Tibial nerve (tissue), 4 donors: ENCODE data around the gene CCDC171. TPM values are rescaled to one million over a fixed set of nuclear protein-coding genes. Genes with fewer than 3 reads are reported as not detected.

Source experiments
- DNase-seq, 2 donors: peaks; one replicate each; pipeline ENCODE4 v3.0.0-alpha.2; 2019; ENCODE audit warnings: low spot score in 2 of 2
- H3K27ac ChIP-seq, 4 donors: fragments of 200-600 bp; sonication (generic) in 3 of 4; one replicate each; pipeline ENCODE4 v1.5.1; 2017 to 2019; ENCODE audit warnings: mild to moderate bottlenecking in 1 of 4
- H3K27me3 ChIP-seq, 2 donors: fragments of 200-600 bp; sonication (generic) in 1 of 2; one replicate each; pipeline versions ENCODE4 v1.5.1 to v1.6.0; 2017 to 2019
- H3K36me3 ChIP-seq, 3 donors: fragments of 200-600 bp; sonication (generic); one replicate each; pipeline ENCODE4 v1.5.1; 2018 to 2019
- H3K4me1 ChIP-seq, 4 donors: fragments of 200-600 bp; sonication (generic) in 3 of 4; one replicate each; pipeline ENCODE4 v1.5.1; 2017 to 2019
- H3K4me3 ChIP-seq, 4 donors: fragments of 200-600 bp; sonication (generic) in 3 of 4; one replicate each; pipeline ENCODE4 v1.5.1; 2017 to 2019; ENCODE audit warnings: mild to moderate bottlenecking in 1 of 4, moderate library complexity in 1 of 4
- H3K9me3 ChIP-seq, 4 donors: fragments of 200-600 bp; sonication (generic) in 3 of 4; one replicate each; pipeline ENCODE4 v1.5.1; 2017 to 2019
- EP300 ChIP-seq, 2 donors: sonication (generic); formaldehyde crosslinking; IDR thresholded peaks; one replicate each; pipeline ENCODE4 v1.6.1; 2017; ENCODE audit warnings: antibody characterized with exemption in 2 of 2, mild to moderate bottlenecking in 1 of 2
- POLR2A ChIP-seq, 2 donors: fragments of 450-650 bp; IDR thresholded peaks; one replicate each; pipeline ENCODE4 v1.6.1; 2017; ENCODE audit warnings: antibody characterized with exemption in 2 of 2, mild to moderate bottlenecking in 2 of 2, moderate library complexity in 2 of 2
- WGBS, 2 donors: methylation state at CpG; one replicate each; pipeline ENCODE4 v1.1.5; 2018; 5-methylcytosine and 5-hydroxymethylcytosine counted together
- total RNA-seq, 4 donors: library from RNA; depleted of rRNA; stranded (reverse); fragments of >200 nt; gene quantifications; one replicate each; pipeline ENCODE4 v1.1.0, GENCODE V29; 2016
- TF ChIP-seq, protein P1 (sequence below), 5 experiments: fragments of 200-600 bp in 3 of 5; fragments of 450-650 bp in 2 of 5; sonication (generic) in 3 of 5; IDR thresholded peaks; one replicate each; pipeline ENCODE4 v1.5.1; 2016 to 2019; ENCODE audit warnings: antibody characterized with exemption in 5 of 5, mild to moderate bottlenecking in 3 of 5, moderate library complexity in 2 of 5

The CCDC171 gene
- total RNA-seq, 4 donors from 2014 or later, result 4.7 to 18.8 (median 7.9) TPM

DNA sequence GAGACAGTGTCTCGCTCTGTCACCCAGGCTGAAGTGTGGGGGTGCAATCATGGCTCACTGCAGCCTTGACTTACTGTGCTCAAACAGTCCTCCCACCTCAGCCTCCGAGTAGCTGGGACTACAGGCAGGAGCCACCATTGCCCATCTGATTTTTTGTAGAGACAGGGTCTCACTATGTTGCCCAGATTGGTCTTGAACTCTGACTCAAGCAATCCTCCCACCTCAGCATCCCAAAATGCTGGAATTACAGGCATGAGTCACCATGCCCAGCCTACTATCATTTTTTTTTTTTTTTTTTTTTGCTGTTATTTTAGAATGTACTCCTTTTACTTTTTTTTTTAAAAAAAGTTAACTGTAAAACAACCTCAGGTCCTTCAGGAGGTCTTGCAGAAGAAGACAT, 449.0 kb downstream of the CCDC171 start:
- TF ChIP-seq EP300 (IDR thresholded peaks at IDR 0.05) (no peak), POLR2A (IDR thresholded peaks at IDR 0.05) (no peak)
- TF ChIP-seq, protein P1, sequence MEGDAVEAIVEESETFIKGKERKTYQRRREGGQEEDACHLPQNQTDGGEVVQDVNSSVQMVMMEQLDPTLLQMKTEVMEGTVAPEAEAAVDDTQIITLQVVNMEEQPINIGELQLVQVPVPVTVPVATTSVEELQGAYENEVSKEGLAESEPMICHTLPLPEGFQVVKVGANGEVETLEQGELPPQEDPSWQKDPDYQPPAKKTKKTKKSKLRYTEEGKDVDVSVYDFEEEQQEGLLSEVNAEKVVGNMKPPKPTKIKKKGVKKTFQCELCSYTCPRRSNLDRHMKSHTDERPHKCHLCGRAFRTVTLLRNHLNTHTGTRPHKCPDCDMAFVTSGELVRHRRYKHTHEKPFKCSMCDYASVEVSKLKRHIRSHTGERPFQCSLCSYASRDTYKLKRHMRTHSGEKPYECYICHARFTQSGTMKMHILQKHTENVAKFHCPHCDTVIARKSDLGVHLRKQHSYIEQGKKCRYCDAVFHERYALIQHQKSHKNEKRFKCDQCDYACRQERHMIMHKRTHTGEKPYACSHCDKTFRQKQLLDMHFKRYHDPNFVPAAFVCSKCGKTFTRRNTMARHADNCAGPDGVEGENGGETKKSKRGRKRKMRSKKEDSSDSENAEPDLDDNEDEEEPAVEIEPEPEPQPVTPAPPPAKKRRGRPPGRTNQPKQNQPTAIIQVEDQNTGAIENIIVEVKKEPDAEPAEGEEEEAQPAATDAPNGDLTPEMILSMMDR (IDR thresholded peaks at IDR 0.05), result no peak
- Histone ChIP-seq H3K27ac (no peak overlapping the region), H3K27me3 (no peaks in the 10 kb centered on the region), H3K36me3 (no peaks in the 10 kb centered on the region), H3K4me3 (no peak overlapping the region), H3K4me1 (no peaks in the 10 kb centered on the region), H3K9me3 (no peaks in the 10 kb centered on the region)
- 93 to 95% methylated on average over 2 of the region's 2 CpGs for WGBS, 2 donors
- DNase-seq, result no peak

DNA sequence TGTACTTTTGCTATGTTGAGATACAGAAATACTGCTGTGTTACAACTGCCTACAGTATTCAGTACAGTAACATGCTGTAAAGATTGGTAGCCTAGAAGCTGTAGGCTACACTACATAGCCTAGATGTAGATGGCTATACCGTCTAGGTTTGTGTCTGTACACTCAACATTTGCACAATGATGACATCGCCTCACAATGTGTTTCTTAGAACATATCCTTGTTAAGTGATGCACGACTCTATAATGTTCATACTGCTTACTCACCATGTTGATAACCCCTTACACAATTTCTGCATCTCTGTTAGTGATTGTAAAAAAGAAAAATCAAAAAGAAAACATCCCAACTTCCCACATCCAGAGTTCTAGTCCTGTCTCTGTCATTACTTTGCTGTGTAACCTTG, 450.0 kb downstream of the CCDC171 start:
- Histone ChIP-seq H3K4me1 (no peaks in the 10 kb centered on the region), H3K27ac (no peak overlapping the region), H3K27me3 (no peaks in the 10 kb centered on the region), H3K9me3 (no peaks in the 10 kb centered on the region), H3K36me3 (no peaks in the 10 kb centered on the region), H3K4me3 (no peak overlapping the region)
- TF ChIP-seq EP300 (IDR thresholded peaks at IDR 0.05) (no peak), POLR2A (IDR thresholded peaks at IDR 0.05) (no peak)
- TF ChIP-seq, protein P1 (IDR thresholded peaks at IDR 0.05), result no peak
- WGBS, 2 donors, result 88 to 90% methylated on average over 3 of the region's 3 CpGs
- no peak for DNase-seq

DNA sequence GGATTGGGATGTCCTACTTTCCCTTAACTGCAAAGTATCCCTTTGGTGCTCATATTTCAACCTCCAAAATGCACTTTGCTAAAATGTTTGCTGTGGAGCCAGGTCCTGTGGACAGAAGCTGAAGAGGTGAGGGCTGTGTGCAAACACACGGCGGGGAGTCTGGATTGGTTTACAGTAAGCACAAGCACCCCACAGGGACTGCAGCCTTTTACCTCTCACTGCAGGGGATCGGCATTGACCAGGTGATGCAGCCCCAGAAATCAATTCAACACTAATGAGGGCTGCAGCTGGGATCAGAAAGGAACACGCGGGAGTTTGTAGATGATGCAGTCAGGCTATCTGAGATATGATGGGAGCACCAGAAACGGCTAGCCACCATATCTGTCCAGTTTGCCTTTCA, 450.9 kb downstream of the CCDC171 start:
- no peak overlapping the region for H3K4me3 ChIP-seq
- H3K27me3 ChIP-seq, result no peaks in the 10 kb centered on the region
- no peaks in the 10 kb centered on the region for H3K4me1 ChIP-seq
- peaks cover 0 to 3% (median 0%) of the 10 kb centered on the region in 4 donors for H3K9me3 ChIP-seq
- TF ChIP-seq POLR2A (IDR thresholded peaks at IDR 0.05) (no peak), EP300 (IDR thresholded peaks at IDR 0.05) (no peak)
- TF ChIP-seq, protein P1 (IDR thresholded peaks at IDR 0.05), result no peak
- H3K27ac ChIP-seq, result no peak overlapping the region
- no peak for DNase-seq
- 75 to 78% methylated on average over 6 of the region's 6 CpGs for WGBS, 2 donors
- no peaks in the 10 kb centered on the region for H3K36me3 ChIP-seq

DNA sequence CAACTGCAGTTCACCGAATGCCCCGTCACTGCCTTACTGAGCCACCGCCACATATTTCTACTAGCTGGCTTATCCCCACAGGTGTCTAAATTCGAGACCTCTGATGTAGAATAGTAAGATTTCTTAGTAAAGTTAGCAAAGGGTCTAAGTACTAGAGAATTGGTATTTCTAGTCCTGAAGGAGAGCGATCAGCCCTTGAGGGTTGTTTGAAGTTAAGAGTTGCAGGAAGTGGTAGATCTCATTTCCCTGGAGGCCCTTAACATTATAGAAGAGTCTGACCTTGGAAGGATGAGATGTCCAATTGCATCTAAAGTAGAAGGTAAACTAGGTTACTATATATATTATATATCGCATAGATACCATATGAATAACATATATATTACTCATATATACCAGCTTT, 451.8 kb downstream of the CCDC171 start:
- WGBS, 2 donors, result 95 to 96% methylated on average over 6 of the region's 6 CpGs
- no peaks in the 10 kb centered on the region for H3K27me3 ChIP-seq

DNA sequence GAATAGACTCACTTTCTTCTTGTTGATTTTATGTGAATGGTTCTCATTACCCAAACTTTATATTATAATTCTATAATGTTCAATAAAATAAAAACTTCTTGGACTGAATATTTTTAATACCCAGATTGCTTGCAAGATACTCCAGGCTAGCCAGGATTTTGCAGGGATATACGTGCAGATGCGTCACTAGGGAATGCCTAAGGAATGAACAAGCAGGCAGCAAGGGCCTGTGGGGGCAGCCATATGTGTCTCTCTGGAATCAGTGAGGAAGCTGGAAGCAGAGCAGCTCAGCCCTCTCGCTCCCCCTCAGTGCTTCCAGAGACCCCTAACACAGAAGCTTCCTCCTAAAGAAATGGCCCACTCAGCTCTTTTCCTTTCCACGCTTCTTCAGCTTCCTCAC, 457.4 kb downstream of the CCDC171 start:
- WGBS, 2 donors, result 88 to 89% methylated on average over 4 of the region's 4 CpGs
- Histone ChIP-seq H3K4me1 (no peaks in the 10 kb centered on the region), H3K36me3 (no peaks in the 10 kb centered on the region), H3K27ac (no peak overlapping the region), H3K9me3 (peaks cover 0 to 3% (median 0%) of the 10 kb centered on the region in 4 donors), H3K27me3 (no peaks in the 10 kb centered on the region), H3K4me3 (no peak overlapping the region)
- no peak for DNase-seq
- TF ChIP-seq POLR2A (IDR thresholded peaks at IDR 0.05), result no peak
- TF ChIP-seq, protein P1 (IDR thresholded peaks at IDR 0.05), result no peak
- TF ChIP-seq EP300 (IDR thresholded peaks at IDR 0.05), result no peak

More for the DNA sequence above, 451.8 kb downstream of the CCDC171 start:
- DNase-seq, result no peak
- TF ChIP-seq POLR2A (IDR thresholded peaks at IDR 0.05) (no peak), EP300 (IDR thresholded peaks at IDR 0.05) (no peak)
- TF ChIP-seq, protein P1 (IDR thresholded peaks at IDR 0.05), result no peak
- Histone ChIP-seq H3K9me3 (peaks cover 0 to 3% (median 0%) of the 10 kb centered on the region in 4 donors), H3K4me1 (no peaks in the 10 kb centered on the region), H3K4me3 (no peak overlapping the region), H3K36me3 (no peaks in the 10 kb centered on the region), H3K27ac (no peak overlapping the region)
